GM18861 (cell line): ENCODE results near the gene DDX39B.

ENCODE experiments used
- ATAC-seq: cut with Tn5 transposase; IDR thresholded peaks from one replicate; pipeline ENCODE4 v1.9.1; 2021; ENCODE audit not compliant: unreplicated experiment

Gene DDX39B

GRCh38 chr6:31548544-31548873 lies 6.7 kb upstream of the DDX39B start:
- no peak for ATAC-seq

GRCh38 chr6:31547727-31548543 lies 6.1 kb upstream of the DDX39B start:
- no peak for ATAC-seq

- peak; percentile 49 for ATAC-seq
Measured at GRCh38 chr6:31546958-31547726, 5.3 kb upstream of the DDX39B start, which contains the start of gene NFKBIL1. TSS of gene NFKBIL1 (plus strand) at chr6:31547608. CDS start at chr6:31547695, 87 bp downstream.

- peak; percentile 43 for ATAC-seq
Measured at GRCh38 chr6:31546339-31546957, 4.6 kb upstream of the DDX39B start, which contains the start of gene ATP6V1G2. TSS of gene ATP6V1G2 (minus strand) at chr6:31546608. CDS start at chr6:31546559, 49 bp downstream.

- ATAC-seq: no peak
Measured at GRCh38 chr6:31545291-31545690, 3.5 kb upstream of the DDX39B start.

GRCh38 chr6:31544676-31545075 lies 2.9 kb upstream of the DDX39B start:
- no peak for ATAC-seq

GRCh38 chr6:31543639-31544038 lies 1.8 kb upstream of the DDX39B start:
- no peak for ATAC-seq

GRCh38 chr6:31541059-31541657 lies 645 bp downstream of the DDX39B start:
- no peak for ATAC-seq

GRCh38 chr6:31540640-31541039 lies 1.2 kb downstream of the DDX39B start:
- ATAC-seq: no peak

- no peak for ATAC-seq
Measured at GRCh38 chr6:31538805-31539400, 2.9 kb downstream of the DDX39B start.

GRCh38 chr6:31535538-31536324 lies 6.1 kb downstream of the DDX39B start:
- no peak for ATAC-seq

GRCh38 chr6:31534521-31535040 lies 7.2 kb downstream of the DDX39B start:
- no peak for ATAC-seq

GRCh38 chr6:31534011-31534410 lies 7.8 kb downstream of the DDX39B start:
- no peak for ATAC-seq

- ATAC-seq: no peak
Measured at GRCh38 chr6:31533455-31533841, 8.4 kb downstream of the DDX39B start.

- ATAC-seq: no peak
Measured at GRCh38 chr6:31532644-31533454, 9.0 kb downstream of the DDX39B start.

GRCh38 chr6:31531771-31532643 lies 9.8 kb downstream of the DDX39B start:
- no peak for ATAC-seq

- ATAC-seq: no peak
Measured at GRCh38 chr6:31531162-31531561, 10.6 kb downstream of the DDX39B start.

GRCh38 chr6:31530659-31531058 lies 11.1 kb downstream of the DDX39B start:
- no peak for ATAC-seq
